SU-DHL-6 (cell line): Measurements from ENCODE around the gene TBC1D16.

Experiments
- EZH2phosphoT487 ChIP-seq: fragments of 200-600 bp; sonication (generic), shearing (Covaris generic); conservative IDR thresholded peaks from 2 replicates; pipeline ENCODE4 v1.6.1; 2018; ENCODE audit warnings: mild to moderate bottlenecking, antibody characterized with exemption, low read length, moderate library complexity, mixed read lengths
- TF ChIP-seq, protein P1 (sequence below): fragments of 200-600 bp; sonication (generic); IDR thresholded peaks from one replicate; pipeline ENCODE4 v1.5.1; 2017; ENCODE audit warnings: antibody characterized with exemption, mild to moderate bottlenecking, low read length, moderate library complexity; ENCODE audit not compliant: insufficient read depth, poor library complexity, severe bottlenecking

DNA sequence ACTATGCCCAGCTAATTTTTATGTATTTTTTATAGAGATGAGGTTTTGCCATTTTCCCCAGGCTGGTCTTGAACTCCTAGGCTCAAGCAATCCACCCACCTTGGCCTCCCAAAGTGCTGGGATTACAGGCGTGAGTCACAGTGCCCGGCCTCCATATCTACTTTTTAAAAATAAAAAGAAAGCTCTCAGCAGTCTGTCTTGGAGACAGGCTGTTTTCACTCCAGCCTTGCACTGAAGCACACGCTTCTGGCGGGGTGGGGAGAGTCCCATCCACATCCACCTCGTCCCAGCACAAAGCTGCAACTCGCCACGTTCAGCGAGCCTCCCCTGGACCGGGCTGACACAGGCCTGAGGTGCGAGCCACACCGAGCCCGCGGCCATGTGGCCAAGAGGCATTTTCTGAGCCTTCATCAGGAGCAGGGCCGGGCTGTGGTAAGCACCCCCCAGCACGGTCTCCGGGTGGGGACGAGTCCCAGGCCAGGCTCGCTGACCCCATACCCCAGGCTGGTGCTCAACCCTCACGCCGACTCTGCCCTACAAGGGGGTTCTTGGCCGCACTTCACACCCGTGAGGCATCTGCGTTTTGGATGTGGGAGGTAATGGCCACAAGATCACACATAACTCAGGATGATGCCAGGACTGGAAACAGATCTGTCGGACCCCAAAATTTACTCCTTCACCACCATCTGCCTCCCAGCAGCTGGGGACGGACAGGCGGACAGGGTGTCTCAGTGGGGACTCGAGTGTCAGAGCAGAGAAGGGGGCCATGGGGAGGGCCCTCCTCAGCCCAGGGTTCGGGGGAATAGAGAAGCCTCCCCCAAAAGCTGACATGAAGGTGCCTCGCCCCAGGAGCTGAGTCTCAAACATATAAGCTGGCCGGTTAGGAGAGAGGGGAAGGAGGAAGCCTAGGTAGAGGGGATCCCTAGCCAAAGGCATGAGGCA is 28.6 kb downstream of the TBC1D16 start:
- TF ChIP-seq, protein P1, sequence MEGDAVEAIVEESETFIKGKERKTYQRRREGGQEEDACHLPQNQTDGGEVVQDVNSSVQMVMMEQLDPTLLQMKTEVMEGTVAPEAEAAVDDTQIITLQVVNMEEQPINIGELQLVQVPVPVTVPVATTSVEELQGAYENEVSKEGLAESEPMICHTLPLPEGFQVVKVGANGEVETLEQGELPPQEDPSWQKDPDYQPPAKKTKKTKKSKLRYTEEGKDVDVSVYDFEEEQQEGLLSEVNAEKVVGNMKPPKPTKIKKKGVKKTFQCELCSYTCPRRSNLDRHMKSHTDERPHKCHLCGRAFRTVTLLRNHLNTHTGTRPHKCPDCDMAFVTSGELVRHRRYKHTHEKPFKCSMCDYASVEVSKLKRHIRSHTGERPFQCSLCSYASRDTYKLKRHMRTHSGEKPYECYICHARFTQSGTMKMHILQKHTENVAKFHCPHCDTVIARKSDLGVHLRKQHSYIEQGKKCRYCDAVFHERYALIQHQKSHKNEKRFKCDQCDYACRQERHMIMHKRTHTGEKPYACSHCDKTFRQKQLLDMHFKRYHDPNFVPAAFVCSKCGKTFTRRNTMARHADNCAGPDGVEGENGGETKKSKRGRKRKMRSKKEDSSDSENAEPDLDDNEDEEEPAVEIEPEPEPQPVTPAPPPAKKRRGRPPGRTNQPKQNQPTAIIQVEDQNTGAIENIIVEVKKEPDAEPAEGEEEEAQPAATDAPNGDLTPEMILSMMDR, result no peak
- no peak for TF ChIP-seq EZH2phosphoT487
